SKM-1 treated with dmso at 0.1 percent for 144 hours (cell line): Measurements from ENCODE around the gene CACNA1F.

Source experiments
- DNase-seq: peaks from one replicate; lab custom pipeline; 2025; ENCODE audit not compliant: unreplicated experiment; lab: John Stamatoyannopoulos, UW

CACNA1F gene

GRCh38 chrX:49231333-49232000 lies 1.7 kb downstream of the CACNA1F start:
- DNase-seq: no peak

GRCh38 chrX:49230500-49231232 lies 2.5 kb downstream of the CACNA1F start:
- no peak for DNase-seq

GRCh38 chrX:49228185-49228584 lies 5.0 kb downstream of the CACNA1F start:
- DNase-seq: no peak

- no peak for DNase-seq
Observed at GRCh38 chrX:49227726-49228125, 5.4 kb downstream of the CACNA1F start.

GRCh38 chrX:49226946-49227345 lies 6.2 kb downstream of the CACNA1F start:
- DNase-seq: no peak

GRCh38 chrX:49225858-49226257 lies 7.3 kb downstream of the CACNA1F start:
- DNase-seq: no peak

- no peak for DNase-seq
Observed at GRCh38 chrX:49221868-49222267, 11.3 kb downstream of the CACNA1F start.

GRCh38 chrX:49220100-49220499 lies 13.0 kb downstream of the CACNA1F start:
- DNase-seq: no peak

- DNase-seq: no peak
Observed at GRCh38 chrX:49214996-49215526, 18.1 kb downstream of the CACNA1F start.

GRCh38 chrX:49214416-49214815 lies 18.7 kb downstream of the CACNA1F start:
- no peak for DNase-seq

- DNase-seq: no peak
Observed at GRCh38 chrX:49212861-49213260, 20.3 kb downstream of the CACNA1F start.

GRCh38 chrX:49212209-49212608 lies 20.9 kb downstream of the CACNA1F start:
- no peak for DNase-seq

- DNase-seq: no peak
Observed at GRCh38 chrX:49211074-49211473, 22.1 kb downstream of the CACNA1F start.

GRCh38 chrX:49210406-49210805 lies 22.7 kb downstream of the CACNA1F start:
- no peak for DNase-seq

- no peak for DNase-seq
Observed at GRCh38 chrX:49209434-49210251, 23.5 kb downstream of the CACNA1F start.

GRCh38 chrX:49208399-49208798 lies 24.7 kb downstream of the CACNA1F start:
- DNase-seq: no peak

GRCh38 chrX:49206543-49206942 lies 26.6 kb downstream of the CACNA1F start:
- DNase-seq: no peak

- DNase-seq: no peak
Observed at GRCh38 chrX:49205443-49205842, 27.7 kb downstream of the CACNA1F start.

- no peak for DNase-seq
Observed at GRCh38 chrX:49204709-49205108, 28.4 kb downstream of the CACNA1F start.

- DNase-seq: no peak
Observed at GRCh38 chrX:49204017-49204416, 29.1 kb downstream of the CACNA1F start.

GRCh38 chrX:49203536-49203935 lies 29.6 kb downstream of the CACNA1F start:
- DNase-seq: no peak

- no peak for DNase-seq
Observed at GRCh38 chrX:49202022-49202421, 31.1 kb downstream of the CACNA1F start.
